Bone marrow (tissue), 2 donors: ENCODE data around the gene CDC37L1.
A peak's percentile ranks its signal among the peaks of the same experiment; 100 is the strongest.

Source experiments
- DNase-seq, 2 donors: peaks; one replicate each; lab custom pipeline; 2025; lab: John Stamatoyannopoulos, UW

The CDC37L1 gene

GRCh38 chr9:4714266-4715016 lies 35.1 kb downstream of the CDC37L1 start:
- no peak for DNase-seq

DNA sequence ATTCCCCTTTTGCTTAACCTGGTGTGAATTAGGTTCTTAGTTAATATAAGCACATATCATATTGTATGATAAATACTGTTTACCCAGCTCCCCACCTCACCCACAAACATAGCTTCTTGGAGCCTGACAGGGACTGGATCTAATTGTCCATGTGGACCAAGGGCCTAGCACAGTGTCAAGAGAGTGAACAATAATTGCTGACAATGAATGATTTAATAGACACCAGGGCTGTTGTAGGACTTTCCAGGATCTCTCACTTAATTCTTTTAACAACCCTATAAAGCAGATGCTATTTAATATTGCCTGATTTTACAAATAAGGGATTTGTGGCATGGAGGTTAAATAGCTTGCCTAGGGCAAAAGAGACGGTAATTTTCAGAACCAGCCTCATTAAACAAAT lies 36.8 kb downstream of the CDC37L1 start:
- no peak for DNase-seq

DNA sequence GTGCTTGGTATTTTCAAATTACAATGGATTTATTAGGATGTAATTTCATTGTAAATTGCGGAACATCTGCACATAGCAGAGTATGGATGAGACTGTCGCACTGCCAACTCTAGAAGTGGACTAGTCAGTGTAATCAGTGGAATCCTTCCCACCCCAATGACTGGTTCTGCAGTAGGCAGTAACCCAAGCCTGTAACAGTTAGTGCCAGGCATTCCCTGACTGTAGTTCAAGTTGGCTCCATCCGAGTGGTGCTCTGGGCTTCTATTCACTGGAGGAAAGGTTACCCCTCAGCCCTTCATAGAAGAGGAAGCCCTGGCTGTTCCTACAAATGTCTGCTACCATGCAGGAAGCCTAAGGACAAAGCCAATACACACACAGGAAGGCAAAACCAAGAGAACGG lies 38.4 kb downstream of the CDC37L1 start:
- DNase-seq: no peak

DNA sequence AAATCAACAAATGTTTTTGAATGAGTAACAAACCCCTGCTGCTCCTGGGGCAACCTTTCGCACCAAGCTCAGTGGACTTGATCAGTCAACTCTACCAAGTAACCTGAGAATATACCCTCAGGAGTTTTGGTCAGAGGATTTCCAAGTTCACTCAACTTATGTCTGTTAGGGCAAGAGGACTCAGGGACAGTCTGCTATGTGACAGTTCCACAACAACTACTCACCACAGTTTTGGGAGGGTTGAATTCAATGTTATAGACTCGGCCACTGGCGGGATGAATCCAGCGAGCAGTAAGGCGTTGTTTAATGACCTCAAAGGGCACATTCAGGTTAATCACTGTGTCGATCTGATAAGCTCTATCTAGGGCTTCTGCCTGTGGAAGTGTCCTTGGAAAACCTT lies 39.5 kb downstream of the CDC37L1 start:
- DNase-seq: no peak

DNA sequence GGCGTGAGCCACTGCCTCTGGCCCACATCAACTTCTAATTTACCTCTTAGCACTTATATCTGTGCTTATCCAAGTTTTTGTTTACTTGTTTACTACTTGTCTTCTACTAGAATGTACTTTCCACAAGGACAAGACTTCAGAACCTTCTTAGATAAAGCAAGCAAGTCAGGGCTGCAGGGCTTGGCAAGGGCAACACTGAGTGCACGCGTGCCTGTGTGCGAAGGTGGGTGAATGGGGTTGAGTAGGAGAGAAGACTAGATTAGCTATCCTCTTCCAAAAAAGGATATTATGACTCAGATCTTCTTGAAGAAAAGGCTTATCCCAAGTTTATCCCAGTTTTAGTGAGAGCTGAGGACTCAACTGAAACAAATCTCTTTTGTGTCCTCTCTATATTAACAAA lies 42.4 kb downstream of the CDC37L1 start:
- DNase-seq: no peak

DNA sequence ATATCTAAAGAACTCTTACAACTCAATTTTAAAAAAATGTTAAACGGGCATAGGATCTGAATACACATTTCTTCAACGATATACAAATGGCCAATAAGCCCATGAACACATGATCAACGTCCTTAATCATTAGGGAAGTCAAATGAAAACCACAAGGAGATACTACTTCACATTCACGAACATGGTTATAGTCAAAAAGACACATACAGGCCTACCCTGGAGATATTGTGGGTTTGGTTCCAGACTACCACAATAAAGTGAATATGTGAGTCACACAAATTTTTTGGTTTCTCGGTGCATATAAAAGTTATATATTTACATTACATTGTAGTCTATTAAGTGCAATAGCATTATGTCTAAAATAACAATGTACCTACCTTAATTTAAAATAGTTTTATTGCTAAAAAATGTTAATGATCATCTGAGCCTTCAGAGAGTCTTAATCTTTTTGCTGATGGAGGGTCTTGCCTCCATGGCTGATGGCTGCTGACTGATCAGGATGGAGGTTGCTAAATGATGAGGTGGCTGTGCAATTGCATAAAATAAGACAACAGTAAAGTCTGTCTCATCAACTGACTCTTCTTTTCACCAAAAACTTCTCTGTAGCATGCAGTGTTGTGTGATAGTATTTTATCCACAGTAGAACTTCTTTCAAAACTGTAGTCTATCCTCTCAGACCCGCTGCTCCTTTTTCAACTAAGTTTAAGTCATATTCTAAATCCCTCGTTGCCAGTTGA lies 46.5 kb downstream of the CDC37L1 start:
- DNase-seq: no peak

GRCh38 chr9:4727593-4727992 lies 48.2 kb downstream of the CDC37L1 start:
- DNase-seq: no peak

DNA sequence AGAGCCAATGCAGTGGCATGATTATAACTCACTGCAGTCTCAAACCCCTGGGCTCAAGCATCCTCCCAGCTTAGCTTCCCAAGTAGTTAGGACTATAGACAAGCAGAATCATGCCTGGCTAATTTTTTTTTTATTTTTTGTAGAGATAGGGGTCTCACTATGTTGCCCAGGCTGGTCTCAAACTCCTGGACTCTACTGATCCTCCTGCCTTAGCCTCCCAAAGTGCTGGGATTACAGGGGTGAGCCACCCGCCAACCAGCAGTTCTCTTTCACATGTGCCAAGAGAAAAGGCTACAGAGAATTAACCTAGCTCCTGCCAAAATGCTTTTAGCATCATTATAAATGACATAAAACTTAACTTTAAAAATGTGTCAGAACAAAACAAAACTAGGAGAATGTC lies 53.5 kb downstream of the CDC37L1 start:
- no peak for DNase-seq

- DNase-seq: no peak
Observed at GRCh38 chr9:4734150-4734549, 54.8 kb downstream of the CDC37L1 start.

- no peak for DNase-seq
Observed at GRCh38 chr9:4738866-4739586, 59.7 kb downstream of the CDC37L1 start.

GRCh38 chr9:4739587-4740387 lies 60.4 kb downstream of the CDC37L1 start:
- DNase-seq: no peak

GRCh38 chr9:4740388-4740637 lies 60.9 kb downstream of the CDC37L1 start:
- DNase-seq: no peak

GRCh38 chr9:4740638-4741364 lies 61.4 kb downstream of the CDC37L1 start, which contains the start of gene AK3:
AK3 (minus strand) TSS chr9:4741202; CDS start chr9:4741087, 115 bp downstream.
- peak; percentile 49 to 65 for DNase-seq

- DNase-seq: peak in 1 of 2 donors; percentile 40
Observed at GRCh38 chr9:4741365-4742089, 62.2 kb downstream of the CDC37L1 start.

DNA sequence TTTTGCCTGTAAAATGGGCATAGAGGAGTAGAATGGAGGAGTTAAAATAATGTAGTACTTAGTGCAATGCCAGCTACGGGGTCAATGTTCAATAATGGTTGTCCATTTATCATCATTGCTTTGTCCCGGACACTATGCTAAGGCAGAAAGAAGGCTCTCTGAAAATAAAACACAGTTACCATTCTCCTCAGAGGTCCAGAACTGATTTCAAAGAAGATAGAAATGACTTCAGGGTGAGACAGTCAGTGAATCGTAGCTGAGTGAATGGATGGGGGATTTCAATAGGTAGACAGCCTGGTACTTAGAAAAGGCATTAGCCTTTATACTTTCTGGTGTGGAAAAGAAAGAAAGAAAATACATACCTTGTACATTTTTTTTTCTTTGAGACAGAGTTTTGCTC lies 62.9 kb downstream of the CDC37L1 start:
- DNase-seq: no peak

DNA sequence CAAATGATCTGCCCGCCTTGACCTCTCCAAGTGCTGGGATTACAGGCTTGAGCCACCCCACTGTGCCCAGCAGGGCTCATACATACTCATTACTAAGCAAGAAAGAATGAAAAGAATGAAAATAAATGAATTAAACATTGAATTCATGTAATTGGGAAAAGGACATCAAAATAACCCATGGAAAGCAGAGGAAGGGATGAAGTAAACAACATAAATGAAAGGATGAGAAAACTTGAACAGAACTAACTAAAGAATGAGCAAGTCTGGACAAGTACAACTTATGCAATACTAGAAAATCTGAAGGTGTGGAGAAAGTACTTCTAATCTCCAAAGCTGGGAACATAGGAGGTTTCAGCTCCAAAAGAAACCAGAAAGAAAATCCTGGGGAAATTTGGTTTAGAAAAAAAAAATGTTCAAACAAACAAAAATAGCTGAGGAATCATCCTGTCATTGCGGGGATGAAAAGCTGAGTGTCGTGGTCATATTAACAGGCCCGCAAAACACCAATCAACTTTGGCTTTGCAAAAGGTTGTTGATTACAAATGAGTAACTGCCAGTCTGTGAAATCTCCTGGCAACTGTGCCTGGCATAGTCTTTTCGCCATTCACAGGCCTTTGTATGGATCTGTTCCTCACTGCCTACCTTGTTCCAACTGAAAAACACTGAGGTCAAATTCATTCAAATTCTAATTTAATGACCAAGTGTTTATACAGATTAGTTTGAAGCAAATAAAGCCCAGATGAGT lies 63.9 kb downstream of the CDC37L1 start:
- no peak for DNase-seq

GRCh38 chr9:4746278-4747030 lies 67.1 kb downstream of the CDC37L1 start:
- DNase-seq: no peak

DNA sequence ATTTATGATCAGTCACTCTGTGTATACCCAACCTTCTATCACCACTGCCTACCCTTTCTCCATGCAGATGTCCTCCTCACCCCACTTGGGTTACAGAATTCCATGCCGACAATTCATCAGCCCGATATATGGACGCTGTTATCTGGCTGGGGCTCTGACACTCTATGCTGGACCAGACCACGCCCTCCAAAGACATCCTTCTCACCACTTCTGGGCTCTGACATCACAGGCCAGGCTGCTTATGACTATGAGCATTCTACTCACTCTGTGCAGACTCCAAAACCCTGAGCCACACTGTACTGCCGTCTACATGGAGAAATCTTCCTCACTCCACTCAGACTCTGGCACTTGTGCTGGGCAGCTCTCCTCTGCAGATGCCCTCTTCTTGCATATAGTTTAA lies 69.2 kb downstream of the CDC37L1 start:
- no peak for DNase-seq

- DNase-seq: peak in 1 of 2 donors; percentile 59
Observed at GRCh38 chr9:4750023-4750673, 70.8 kb downstream of the CDC37L1 start.
